ENCODE data around the gene MLXIPL. TPM values are rescaled to one million over a fixed set of nuclear protein-coding genes. Genes with fewer than 3 reads are reported as not detected.
"Not testable (repeated sequence)": the region's sequence is repeated elsewhere in the genome, so short reads cannot be mapped to it uniquely, and the experiment has no call there.

The MLXIPL gene
- total RNA-seq, 2 donors from 2014 or later, result 0.43 TPM; not detected in 1

DNA sequence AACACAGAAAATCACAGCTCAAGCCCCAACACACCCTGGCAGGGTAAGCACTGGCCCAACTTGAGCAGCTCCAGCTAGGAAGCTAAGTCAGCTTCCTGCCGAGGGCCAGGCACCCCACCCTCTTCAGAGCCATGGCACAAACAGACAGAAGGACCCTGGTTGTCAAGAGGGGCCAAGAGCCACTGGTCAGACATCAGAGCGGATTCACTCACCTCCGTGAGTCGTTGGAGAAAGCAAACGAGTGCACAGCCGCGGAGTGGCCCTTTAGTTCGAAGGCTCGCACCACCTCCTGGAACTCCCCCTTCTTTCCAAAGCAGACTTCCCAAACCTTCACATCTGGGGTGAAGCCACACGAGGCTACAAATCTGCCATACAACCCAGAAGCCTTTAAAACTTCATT is 53.3 kb downstream of the MLXIPL start:
- DNase-seq (ENCODE audit: low spot score) (no peak), ATAC-seq (no peak)
- peaks cover 7 to 11% of the 10 kb centered on the region in 2 donors for H3K4me1 Mint-ChIP-seq (ENCODE audit: low read depth in 2 of 2)
- H3K27me3 Mint-ChIP-seq, result no peaks in the 10 kb centered on the region
- no peaks in the 10 kb centered on the region for H3K9me3 Mint-ChIP-seq
- peaks cover 12% of the 10 kb centered on the region for H3K36me3 Mint-ChIP-seq
- no peak overlapping the region for H3K4me3 Mint-ChIP-seq
- no peak overlapping the region for H3K27ac Mint-ChIP-seq

- peaks cover 12% of the 10 kb centered on the region for H3K36me3 Mint-ChIP-seq
- ATAC-seq (peak in 1 of 2 donors; percentile 14), DNase-seq (ENCODE audit: low spot score) (no peak)
- no peaks in the 10 kb centered on the region for H3K27me3 Mint-ChIP-seq
- no peak overlapping the region for H3K4me3 Mint-ChIP-seq
- peaks cover 12 to 16% of the 10 kb centered on the region in 2 donors for H3K4me1 Mint-ChIP-seq (ENCODE audit: low read depth in 2 of 2)
- no peak overlapping the region for H3K27ac Mint-ChIP-seq
- H3K9me3 Mint-ChIP-seq, result no peaks in the 10 kb centered on the region
Measured at GRCh38 chr7:73570521-73570920, 53.8 kb downstream of the MLXIPL start.

DNA sequence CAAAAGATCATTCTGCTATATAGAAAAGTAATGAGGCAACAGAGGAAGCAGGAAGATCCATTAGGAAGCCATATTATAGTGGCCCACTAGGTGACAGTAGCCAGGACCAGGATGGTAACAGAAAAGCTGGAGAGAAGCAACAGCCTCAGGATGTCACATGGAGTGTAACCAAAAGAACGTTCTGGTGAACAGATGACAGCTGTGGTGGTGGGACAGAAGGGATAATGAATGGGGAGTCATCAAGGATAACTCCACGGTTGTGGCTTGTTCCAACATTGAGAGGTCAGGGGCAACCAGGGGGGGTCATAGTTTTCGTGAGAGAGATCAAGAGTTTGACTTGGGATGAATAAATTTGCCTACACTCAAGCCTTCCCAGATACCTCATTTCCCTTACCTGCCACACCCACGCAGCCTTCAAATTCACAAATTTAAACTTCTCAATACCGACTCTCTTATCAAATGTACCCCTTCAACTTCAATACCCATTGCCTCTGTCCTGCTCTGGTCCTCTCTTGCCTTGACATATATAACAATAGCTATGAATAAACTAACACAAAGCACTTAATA is 55.2 kb downstream of the MLXIPL start:
- Mint-ChIP-seq H3K4me3 (no peak overlapping the region), H3K27me3 (no peaks in the 10 kb centered on the region), H3K4me1 (ENCODE audit: low read depth in 2 of 2) (peaks cover 15% of the 10 kb centered on the region in 2 donors), H3K27ac (no peak overlapping the region), H3K36me3 (peaks cover 12% of the 10 kb centered on the region), H3K9me3 (no peaks in the 10 kb centered on the region)
- no peak for ATAC-seq
- no peak for DNase-seq (ENCODE audit: low spot score)

- H3K36me3 Mint-ChIP-seq, result peaks cover 12% of the 10 kb centered on the region
- ATAC-seq (no peak), DNase-seq (ENCODE audit: low spot score) (no peak)
- H3K27me3 Mint-ChIP-seq, result no peaks in the 10 kb centered on the region
- no peaks in the 10 kb centered on the region for H3K9me3 Mint-ChIP-seq
- H3K27ac Mint-ChIP-seq, result no peak overlapping the region
- H3K4me3 Mint-ChIP-seq, result no peak overlapping the region
- peaks cover 15% of the 10 kb centered on the region in 2 donors for H3K4me1 Mint-ChIP-seq (ENCODE audit: low read depth in 2 of 2)
Measured at GRCh38 chr7:73567846-73568685, 56.3 kb downstream of the MLXIPL start.

GRCh38 chr7:73567140-73567539 is 57.2 kb downstream of the MLXIPL start:
- no peaks in the 10 kb centered on the region for H3K27me3 Mint-ChIP-seq
- ATAC-seq (no peak), DNase-seq (ENCODE audit: low spot score) (no peak)
- H3K4me1 Mint-ChIP-seq (ENCODE audit: low read depth in 2 of 2), result peaks cover 15% of the 10 kb centered on the region in 2 donors
- peaks cover 9% of the 10 kb centered on the region for H3K36me3 Mint-ChIP-seq
- no peaks in the 10 kb centered on the region for H3K9me3 Mint-ChIP-seq
- H3K4me3 Mint-ChIP-seq, result no peak overlapping the region
- H3K27ac Mint-ChIP-seq, result no peak overlapping the region

GRCh38 chr7:73566431-73566830 is 57.9 kb downstream of the MLXIPL start:
- H3K27ac Mint-ChIP-seq, result peak overlapping the region; percentile 26 to 50
- not testable (repeated sequence) for H3K9me3 Mint-ChIP-seq; H3K36me3 Mint-ChIP-seq; ATAC-seq; DNase-seq (ENCODE audit: low spot score); H3K27me3 Mint-ChIP-seq
- peaks cover 15% of the 10 kb centered on the region in 2 donors for H3K4me1 Mint-ChIP-seq (ENCODE audit: low read depth in 2 of 2)
- peak overlapping the region; percentile 90 for H3K4me3 Mint-ChIP-seq

- H3K9me3 Mint-ChIP-seq, result no peaks in the 10 kb centered on the region
- H3K27me3 Mint-ChIP-seq, result no peaks in the 10 kb centered on the region
- peak; percentile 59 to 64 for ATAC-seq
- H3K36me3 Mint-ChIP-seq, result peaks cover 9% of the 10 kb centered on the region
- no peak for DNase-seq (ENCODE audit: low spot score)
- peak overlapping the region; percentile 26 to 50 for H3K27ac Mint-ChIP-seq
- peak overlapping the region; percentile 90 for H3K4me3 Mint-ChIP-seq
- peaks cover 15% of the 10 kb centered on the region in 2 donors for H3K4me1 Mint-ChIP-seq (ENCODE audit: low read depth in 2 of 2)
Measured at GRCh38 chr7:73565675-73566340, 58.5 kb downstream of the MLXIPL start.

- Mint-ChIP-seq H3K36me3 (peaks cover 5% of the 10 kb centered on the region), H3K27me3 (no peaks in the 10 kb centered on the region), H3K4me3 (no peak overlapping the region), H3K9me3 (no peaks in the 10 kb centered on the region), H3K4me1 (ENCODE audit: low read depth in 2 of 2) (peaks cover 14 to 15% of the 10 kb centered on the region in 2 donors), H3K27ac (no peak overlapping the region)
- DNase-seq (ENCODE audit: low spot score), result no peak
- no peak for ATAC-seq
Measured at GRCh38 chr7:73560109-73560835, 64.0 kb downstream of the MLXIPL start.

- ATAC-seq (peak; percentile 78 to 85), DNase-seq (ENCODE audit: low spot score) (peak; percentile 85)
- Mint-ChIP-seq H3K27ac (peak within 1 kb of the TSS; percentile 89 to 94), H3K36me3 (peaks cover 8% of the 10 kb centered on the region), H3K9me3 (no peaks in the 10 kb centered on the region), H3K4me1 (ENCODE audit: low read depth in 2 of 2) (peaks cover 25 to 26% of the 10 kb centered on the region in 2 donors), H3K27me3 (no peaks in the 10 kb centered on the region), H3K4me3 (peak within 1 kb of the TSS; percentile 98)
Measured at GRCh38 chr7:73557397-73558257, 66.7 kb downstream of the MLXIPL start, which contains the start of gene BCL7B. BCL7B (minus strand) TSS chr7:73557690; CDS start chr7:73557578, 112 bp downstream.

DNA sequence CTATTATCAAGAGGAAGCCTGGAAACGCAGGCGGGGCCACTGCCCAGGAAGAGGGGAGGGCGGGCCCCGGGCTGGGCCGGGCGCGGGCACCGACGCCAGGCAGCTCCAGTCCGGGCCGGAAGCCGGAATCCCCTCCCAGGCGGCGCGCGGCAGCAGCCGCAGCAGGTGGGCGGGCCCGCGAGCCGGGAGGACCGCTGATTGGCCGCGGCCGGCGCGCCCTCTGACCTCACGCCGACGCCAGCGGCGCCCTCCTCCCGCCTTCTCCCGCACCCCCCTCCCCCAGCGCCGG is 67.3 kb downstream of the MLXIPL start:
- ATAC-seq (peak; percentile 97), DNase-seq (ENCODE audit: low spot score) (peak; percentile 98)
- H3K9me3 Mint-ChIP-seq, result no peaks in the 10 kb centered on the region
- H3K27me3 Mint-ChIP-seq, result no peaks in the 10 kb centered on the region
- peak overlapping the region; percentile 98 for H3K4me3 Mint-ChIP-seq
- H3K36me3 Mint-ChIP-seq, result peaks cover 10% of the 10 kb centered on the region
- peaks cover 25 to 28% of the 10 kb centered on the region in 2 donors for H3K4me1 Mint-ChIP-seq (ENCODE audit: low read depth in 2 of 2)
- peak overlapping the region; percentile 89 to 94 for H3K27ac Mint-ChIP-seq

DNA sequence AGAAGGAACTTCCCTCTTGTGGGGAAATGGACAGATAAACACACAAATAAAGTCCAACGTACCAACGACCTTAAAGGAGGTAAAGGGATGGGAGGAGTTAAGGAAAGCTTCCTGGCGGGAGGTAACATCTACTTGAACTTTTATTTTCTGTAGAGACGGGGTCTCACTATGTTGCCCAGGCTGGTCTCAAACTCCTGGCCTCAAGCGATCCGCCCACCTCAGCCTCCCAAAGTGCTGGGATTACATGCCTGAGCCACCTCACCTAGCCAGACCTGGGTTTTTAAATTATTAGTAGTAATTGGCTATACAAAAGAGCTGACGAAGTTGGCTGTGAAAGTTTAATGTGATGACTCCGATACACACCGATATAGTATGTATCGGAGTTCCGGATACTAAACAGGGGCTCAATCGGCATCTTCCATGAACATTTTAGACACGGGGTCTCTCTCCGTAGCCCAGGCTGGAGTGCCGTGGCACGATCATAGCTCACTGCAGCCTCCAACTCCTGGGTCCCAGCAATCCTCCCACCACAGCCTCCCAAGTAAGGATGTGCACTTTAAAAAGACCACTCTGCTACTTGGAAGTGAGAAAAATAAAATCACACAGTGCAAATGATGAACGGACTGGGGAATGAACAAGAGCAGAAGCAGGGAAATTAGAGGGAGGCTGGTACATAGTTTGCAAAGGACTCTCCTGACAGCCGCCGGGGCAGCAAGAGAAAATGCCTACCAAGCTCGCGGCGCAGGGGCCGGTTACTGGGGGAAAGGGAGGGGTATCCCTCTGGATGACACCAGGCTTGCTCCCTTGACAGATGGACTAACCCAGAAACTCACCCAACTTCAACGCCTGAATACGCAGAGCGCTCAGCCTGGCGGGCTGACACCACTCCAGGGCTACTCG is 67.9 kb downstream of the MLXIPL start:
- ATAC-seq, result no peak
- no peak for DNase-seq (ENCODE audit: low spot score)
- H3K27ac Mint-ChIP-seq, result peak overlapping the region; percentile 89 to 94
- H3K4me1 Mint-ChIP-seq (ENCODE audit: low read depth in 2 of 2), result peaks cover 25 to 29% of the 10 kb centered on the region in 2 donors
- peaks cover 12% of the 10 kb centered on the region for H3K36me3 Mint-ChIP-seq
- no peaks in the 10 kb centered on the region for H3K9me3 Mint-ChIP-seq
- peak overlapping the region; percentile 98 for H3K4me3 Mint-ChIP-seq
- H3K27me3 Mint-ChIP-seq, result no peaks in the 10 kb centered on the region

- no peaks in the 10 kb centered on the region for H3K27me3 Mint-ChIP-seq
- H3K27ac Mint-ChIP-seq, result peak overlapping the region; percentile 89 to 94
- H3K9me3 Mint-ChIP-seq, result no peaks in the 10 kb centered on the region
- H3K4me1 Mint-ChIP-seq (ENCODE audit: low read depth in 2 of 2), result peaks cover 25 to 29% of the 10 kb centered on the region in 2 donors
- H3K36me3 Mint-ChIP-seq, result peaks cover 12% of the 10 kb centered on the region
- peak overlapping the region; percentile 98 for H3K4me3 Mint-ChIP-seq
- no peak for ATAC-seq
- DNase-seq (ENCODE audit: low spot score), result no peak
Measured at GRCh38 chr7:73555411-73555982, 68.8 kb downstream of the MLXIPL start.

Data from natural killer cell treated with Interleukin-12 subunit alpha and Interleukin-12 subunit beta and Interleukin-15 and Interleukin-18, amount 100 ng/mL, for 72 hours (primary cell).